ENCODE data around the gene AKIRIN1.
"Not testable (repeated sequence)": the region's sequence is repeated elsewhere in the genome, so short reads cannot be mapped to it uniquely, and the experiment has no call there.

AKIRIN1 gene

GRCh38 chr1:38958967-38959366, 32.1 kb upstream of the AKIRIN1 start:
- TF ChIP-seq CTCF (IDR thresholded peaks at IDR 0.05; ENCODE audit: borderline replicate concordance, control extremely low read depth, extremely low read depth, insufficient read depth, missing control alignments) = no peak
- DNase-seq (ENCODE audit: low spot score) = no peak
- in situ Hi-C loops (cut with MboI; ENCODE audit: low sequenced_read_pairs, unreplicated experiment) = no loop called here

DNA sequence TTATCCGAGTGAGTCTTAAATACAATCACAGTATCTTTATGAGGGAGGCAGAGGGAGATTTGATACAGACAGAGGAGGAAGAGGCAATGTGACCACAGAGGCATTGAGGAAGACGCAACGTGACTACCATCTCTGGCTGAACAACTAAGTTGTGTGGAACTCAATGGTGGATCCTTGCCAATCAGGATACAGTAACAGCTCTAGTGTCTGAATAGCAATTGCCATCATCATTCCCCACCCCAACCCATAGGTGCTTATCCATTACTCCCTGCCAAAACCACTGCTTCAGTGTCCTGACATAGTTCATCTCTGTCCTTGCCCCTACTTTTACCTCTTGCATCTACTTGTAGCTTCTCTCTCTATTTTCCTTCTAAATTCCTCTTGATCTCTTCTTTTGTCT, 29.0 kb upstream of the AKIRIN1 start:
- TF ChIP-seq CTCF (IDR thresholded peaks at IDR 0.05; ENCODE audit: borderline replicate concordance, control extremely low read depth, extremely low read depth, insufficient read depth, missing control alignments) = no peak
- in situ Hi-C loops (cut with MboI; ENCODE audit: low sequenced_read_pairs, unreplicated experiment) = no loop called here
- DNase-seq (ENCODE audit: low spot score) = no peak

GRCh38 chr1:38962560-38962959, 28.5 kb upstream of the AKIRIN1 start:
- DNase-seq (ENCODE audit: low spot score) = no peak
- in situ Hi-C loops (cut with MboI; ENCODE audit: low sequenced_read_pairs, unreplicated experiment) = no loop called here
- no peak for TF ChIP-seq CTCF (IDR thresholded peaks at IDR 0.05; ENCODE audit: borderline replicate concordance, control extremely low read depth, extremely low read depth, insufficient read depth, missing control alignments)

- DNase-seq (ENCODE audit: low spot score) = peak; percentile 40
- TF ChIP-seq CTCF (IDR thresholded peaks at IDR 0.05; ENCODE audit: borderline replicate concordance, control extremely low read depth, extremely low read depth, insufficient read depth, missing control alignments) = peak; percentile 34
- in situ Hi-C loops (cut with MboI; ENCODE audit: low sequenced_read_pairs, unreplicated experiment) = no loop called here
Observed at GRCh38 chr1:38964140-38964548, 26.9 kb upstream of the AKIRIN1 start.

- DNase-seq (ENCODE audit: low spot score); in situ Hi-C loops (cut with MboI; ENCODE audit: low sequenced_read_pairs, unreplicated experiment): not testable (repeated sequence)
Observed at GRCh38 chr1:38973145-38973544, 17.9 kb upstream of the AKIRIN1 start.

GRCh38 chr1:38973659-38974437, 17.2 kb upstream of the AKIRIN1 start:
- no peak for TF ChIP-seq CTCF (IDR thresholded peaks at IDR 0.05; ENCODE audit: borderline replicate concordance, control extremely low read depth, extremely low read depth, insufficient read depth, missing control alignments)
- DNase-seq (ENCODE audit: low spot score) = no peak
- in situ Hi-C loops (cut with MboI; ENCODE audit: low sequenced_read_pairs, unreplicated experiment) = no loop called here

- in situ Hi-C loops (cut with MboI; ENCODE audit: low sequenced_read_pairs, unreplicated experiment); DNase-seq (ENCODE audit: low spot score): not testable (repeated sequence)
Observed at GRCh38 chr1:38977399-38978244, 13.5 kb upstream of the AKIRIN1 start.

DNA sequence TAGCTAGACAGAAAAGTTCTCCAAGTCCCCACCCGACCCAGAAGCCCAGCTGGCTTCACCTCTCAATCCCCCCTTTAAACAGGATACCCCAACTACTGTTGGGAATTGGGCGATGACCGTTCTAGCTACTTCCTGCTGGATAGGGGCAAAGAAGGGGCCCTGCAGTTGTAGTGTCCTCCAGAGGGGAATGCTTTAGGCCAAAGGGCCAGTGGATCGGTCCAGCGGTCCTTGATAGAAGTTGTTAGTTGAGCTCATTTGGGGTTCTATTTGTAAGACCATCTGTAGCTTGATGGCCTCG, 12.9 kb upstream of the AKIRIN1 start:
- DNase-seq (ENCODE audit: low spot score); in situ Hi-C loops (cut with MboI; ENCODE audit: low sequenced_read_pairs, unreplicated experiment): not testable (repeated sequence)

- DNase-seq (ENCODE audit: low spot score); in situ Hi-C loops (cut with MboI; ENCODE audit: low sequenced_read_pairs, unreplicated experiment): not testable (repeated sequence)
Observed at GRCh38 chr1:38979380-38979779, 11.7 kb upstream of the AKIRIN1 start.

Data from GM13976 (cell line).